ENCODE results near the gene ADGRD2.

DNA sequence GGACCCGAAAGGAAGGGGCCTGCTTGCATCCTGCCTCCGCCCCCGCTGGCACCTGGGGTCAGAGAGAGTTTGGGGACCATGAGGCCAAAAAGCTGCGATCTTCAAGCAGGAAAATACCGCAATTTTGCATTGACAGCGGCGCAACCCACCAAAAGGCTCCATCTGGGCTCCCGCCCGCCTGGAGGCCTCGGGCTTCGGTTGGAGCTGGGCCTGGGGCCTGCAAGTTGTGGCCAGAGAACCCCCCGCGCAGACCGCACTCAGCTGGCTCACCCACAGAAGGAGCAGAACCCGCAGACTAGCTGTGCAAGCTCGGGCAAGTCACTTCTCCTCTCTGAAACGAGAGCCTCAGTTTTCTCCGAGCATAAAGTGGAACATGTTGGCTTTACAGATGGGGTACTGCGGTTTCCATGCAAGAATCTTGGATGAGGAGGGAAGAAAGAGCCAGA is 55.7 kb downstream of the ADGRD2 start:
- TF ChIP-seq, protein P1, sequence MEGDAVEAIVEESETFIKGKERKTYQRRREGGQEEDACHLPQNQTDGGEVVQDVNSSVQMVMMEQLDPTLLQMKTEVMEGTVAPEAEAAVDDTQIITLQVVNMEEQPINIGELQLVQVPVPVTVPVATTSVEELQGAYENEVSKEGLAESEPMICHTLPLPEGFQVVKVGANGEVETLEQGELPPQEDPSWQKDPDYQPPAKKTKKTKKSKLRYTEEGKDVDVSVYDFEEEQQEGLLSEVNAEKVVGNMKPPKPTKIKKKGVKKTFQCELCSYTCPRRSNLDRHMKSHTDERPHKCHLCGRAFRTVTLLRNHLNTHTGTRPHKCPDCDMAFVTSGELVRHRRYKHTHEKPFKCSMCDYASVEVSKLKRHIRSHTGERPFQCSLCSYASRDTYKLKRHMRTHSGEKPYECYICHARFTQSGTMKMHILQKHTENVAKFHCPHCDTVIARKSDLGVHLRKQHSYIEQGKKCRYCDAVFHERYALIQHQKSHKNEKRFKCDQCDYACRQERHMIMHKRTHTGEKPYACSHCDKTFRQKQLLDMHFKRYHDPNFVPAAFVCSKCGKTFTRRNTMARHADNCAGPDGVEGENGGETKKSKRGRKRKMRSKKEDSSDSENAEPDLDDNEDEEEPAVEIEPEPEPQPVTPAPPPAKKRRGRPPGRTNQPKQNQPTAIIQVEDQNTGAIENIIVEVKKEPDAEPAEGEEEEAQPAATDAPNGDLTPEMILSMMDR (IDR thresholded peaks at IDR 0.05; ENCODE audit: low read depth, low read length), result no peak
- TF ChIP-seq EZH2phosphoT487 (IDR thresholded peaks at IDR 0.05; ENCODE audit: low read depth), result no peak

All from OCI-LY3 (cell line).